ENCODE data around the gene A4GALT. TPM values are rescaled to one million over a fixed set of nuclear protein-coding genes. Genes with fewer than 3 reads are reported as not detected.

Gene A4GALT
- total RNA-seq, 1 experiment from 2014 or later, result 3.4 TPM

GRCh38 chr22:42643634-42644421, 76.8 kb downstream of the A4GALT start:
- H3K79me2 ChIP-seq (ENCODE audit: insufficient read depth, low read length), result no peaks in the 10 kb centered on the region; the same call in 1 of the 2 replicates
- H2BK5ac ChIP-seq (ENCODE audit: insufficient read length, low read length), result no peak overlapping the region
- no peak overlapping the region for H2BK120ac ChIP-seq (ENCODE audit: low read depth, low read length, poor library complexity, severe bottlenecking)
- H3K23ac ChIP-seq (ENCODE audit: insufficient read length, low read depth, low read length), result no peak overlapping the region
- no peaks in the 10 kb centered on the region for H3K36me3 Mint-ChIP-seq (ENCODE audit: insufficient read depth in 1 of 3, low read depth in 3 of 3)
- no peak overlapping the region for H3T11ph ChIP-seq (ENCODE audit: low read length)
- peak overlapping the region in 1 of 2 experiments; percentile 4; a peak in 2 of 5 replicates for H3K4me3 Mint-ChIP-seq
- H3K9me3 ChIP-seq (ENCODE audit: control insufficient read depth, low read depth, low read length), result no peaks in the 10 kb centered on the region
- no peak overlapping the region for H2BK12ac ChIP-seq (ENCODE audit: insufficient read length, low read depth, low read length)
- H3K9ac ChIP-seq (ENCODE audit: extremely low read depth, insufficient read length, low read length), result no peak overlapping the region
- H3K27ac ChIP-seq (ENCODE audit: insufficient read length, low read depth, low read length), result no peak overlapping the region
- no peaks in the 10 kb centered on the region; the same call in 1 of the 2 replicates for H3K27me3 Mint-ChIP-seq (ENCODE audit: low read depth)
- TF ChIP-seq, protein P1, sequence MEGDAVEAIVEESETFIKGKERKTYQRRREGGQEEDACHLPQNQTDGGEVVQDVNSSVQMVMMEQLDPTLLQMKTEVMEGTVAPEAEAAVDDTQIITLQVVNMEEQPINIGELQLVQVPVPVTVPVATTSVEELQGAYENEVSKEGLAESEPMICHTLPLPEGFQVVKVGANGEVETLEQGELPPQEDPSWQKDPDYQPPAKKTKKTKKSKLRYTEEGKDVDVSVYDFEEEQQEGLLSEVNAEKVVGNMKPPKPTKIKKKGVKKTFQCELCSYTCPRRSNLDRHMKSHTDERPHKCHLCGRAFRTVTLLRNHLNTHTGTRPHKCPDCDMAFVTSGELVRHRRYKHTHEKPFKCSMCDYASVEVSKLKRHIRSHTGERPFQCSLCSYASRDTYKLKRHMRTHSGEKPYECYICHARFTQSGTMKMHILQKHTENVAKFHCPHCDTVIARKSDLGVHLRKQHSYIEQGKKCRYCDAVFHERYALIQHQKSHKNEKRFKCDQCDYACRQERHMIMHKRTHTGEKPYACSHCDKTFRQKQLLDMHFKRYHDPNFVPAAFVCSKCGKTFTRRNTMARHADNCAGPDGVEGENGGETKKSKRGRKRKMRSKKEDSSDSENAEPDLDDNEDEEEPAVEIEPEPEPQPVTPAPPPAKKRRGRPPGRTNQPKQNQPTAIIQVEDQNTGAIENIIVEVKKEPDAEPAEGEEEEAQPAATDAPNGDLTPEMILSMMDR (conservative IDR thresholded peaks at IDR 0.05), result no peak
- H2BK15ac ChIP-seq (ENCODE audit: low read depth, low read length), result no peak overlapping the region
- no peak overlapping the region for H4K5ac ChIP-seq (ENCODE audit: insufficient read length, low read depth, low read length)
- H3K18ac ChIP-seq (ENCODE audit: insufficient read length, low read depth, low read length), result no peak overlapping the region
- no peak overlapping the region for H4K91ac ChIP-seq (ENCODE audit: insufficient read length, low read depth, low read length)
- H3K14ac ChIP-seq (ENCODE audit: insufficient read depth, low read length), result no peak overlapping the region; the same call in 1 of the 2 replicates
- no peak overlapping the region for H4K8ac ChIP-seq (replicated peaks; ENCODE audit: insufficient read length, low read depth, low read length)
- H2BK20ac ChIP-seq (ENCODE audit: low read depth, low read length, poor library complexity, severe bottlenecking), result no peak overlapping the region
- no peaks in the 10 kb centered on the region for H4K20me1 ChIP-seq (ENCODE audit: control insufficient read depth, insufficient read depth, insufficient read length)
- peaks cover 7% of the 10 kb centered on the region for H3K79me1 ChIP-seq (ENCODE audit: insufficient read depth, low read depth, low read length, poor library complexity, severe bottlenecking)
- no peak overlapping the region for H2AFZ ChIP-seq (ENCODE audit: low read length)
- H3K27me3 ChIP-seq (ENCODE audit: insufficient read depth, low read length), result no peaks in the 10 kb centered on the region
- peak overlapping the region in 2 of 3 experiments; percentile 45 to 88; a peak in 4 of 7 replicates for H3K27ac Mint-ChIP-seq
- peaks cover 37 to 59% of the 10 kb centered on the region in 2 experiments for H3K4me1 Mint-ChIP-seq
- DNase-seq, result no peak
- no peaks in the 10 kb centered on the region; a peak in 1 of 5 replicates for H3K9me3 Mint-ChIP-seq
- H3K4me1 ChIP-seq (ENCODE audit: insufficient read depth, low read length), result peaks cover 7% of the 10 kb centered on the region; the same call in 1 of the 2 replicates
- H3K4ac ChIP-seq (ENCODE audit: low read depth, low read length), result no peak overlapping the region
- no peak overlapping the region for H2AK5ac ChIP-seq (ENCODE audit: insufficient read length, low read length)
- WGBS (ENCODE audit: extremely low coverage, insufficient read length, low lambda C conversion rate), result no CpG with 5 or more reads among the region's 14 CpGs
- peaks cover 6% of the 10 kb centered on the region for H3K23me2 ChIP-seq (ENCODE audit: insufficient read length, low read depth, low read length, poor library complexity, severe bottlenecking)
- no peak overlapping the region for H3K4me2 ChIP-seq (ENCODE audit: insufficient read depth, insufficient read length, low read length)
- no peak overlapping the region for H3K56ac ChIP-seq (ENCODE audit: insufficient read length, low read depth, low read length)
